ENCODE measurements around the gene SYT7.

The SYT7 gene

DNA sequence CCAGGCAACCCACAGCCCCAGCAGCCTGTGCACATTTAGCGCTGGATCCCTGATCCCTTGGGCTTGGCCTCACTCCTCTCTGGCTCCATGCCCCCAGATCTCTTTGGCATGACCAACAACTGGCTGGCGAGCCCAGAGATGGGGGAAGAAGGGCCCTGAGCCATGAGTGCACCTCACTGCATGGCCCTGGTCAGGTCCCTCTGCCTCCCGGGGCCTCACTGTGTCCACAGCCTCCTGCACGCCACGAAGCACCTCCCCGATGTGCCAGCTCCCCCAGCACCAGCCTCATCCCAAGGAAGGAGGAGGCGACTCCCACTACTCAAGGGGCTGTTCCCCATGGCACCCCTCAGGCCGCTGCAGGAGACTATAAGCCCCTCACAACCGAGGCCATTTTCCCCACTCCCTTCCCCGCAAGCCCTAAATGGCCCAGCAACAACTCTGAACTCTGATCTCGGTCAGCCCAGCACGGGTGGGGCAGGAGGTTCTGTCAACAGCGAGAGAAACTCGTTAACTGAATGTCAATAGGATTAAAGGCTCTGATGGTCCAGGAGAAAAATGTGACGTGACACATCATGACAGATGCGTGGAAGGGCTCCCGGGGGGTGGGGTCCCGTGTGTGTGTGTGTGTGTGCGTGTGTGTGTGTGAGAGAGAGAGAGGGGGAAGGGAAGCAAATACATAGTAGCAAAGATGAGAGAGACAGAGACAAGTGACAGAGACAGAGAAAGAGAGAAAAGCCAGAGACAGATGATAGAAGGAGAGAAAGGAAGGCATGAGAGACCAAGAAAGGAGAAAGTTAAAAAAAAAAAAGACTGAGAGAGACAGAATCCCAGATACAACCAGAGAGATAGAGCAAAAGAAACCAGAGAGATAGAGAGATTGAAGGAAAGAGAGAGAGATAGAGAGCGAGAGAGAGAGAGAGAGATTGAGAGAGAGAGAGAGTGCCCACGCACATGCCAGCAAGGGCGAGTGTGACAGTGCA, 28.4 kb upstream of the SYT7 start:
- DNase-seq, result no peak

GRCh38 chr11:61607920-61608599, 27.2 kb upstream of the SYT7 start:
- no peak for DNase-seq

DNA sequence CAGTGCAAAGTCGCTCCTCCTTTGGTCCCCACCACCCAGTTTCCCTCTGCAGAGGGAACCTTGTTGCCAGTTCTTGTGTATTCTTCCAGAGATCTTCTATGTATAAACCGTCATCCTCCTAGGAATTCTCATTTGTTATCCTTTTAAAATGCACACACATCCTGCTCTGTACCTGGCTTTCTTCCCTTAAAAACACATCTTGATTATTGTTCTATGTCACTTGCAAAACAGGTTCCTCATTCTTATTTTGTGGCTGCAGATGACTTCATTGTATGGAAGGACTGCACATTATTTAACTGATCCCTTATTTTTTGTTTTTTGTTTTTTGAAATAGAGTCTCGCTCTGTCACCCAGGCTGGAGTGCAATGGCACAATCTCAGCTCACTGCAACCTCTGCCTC, 26.6 kb upstream of the SYT7 start:
- no peak for DNase-seq

DNA sequence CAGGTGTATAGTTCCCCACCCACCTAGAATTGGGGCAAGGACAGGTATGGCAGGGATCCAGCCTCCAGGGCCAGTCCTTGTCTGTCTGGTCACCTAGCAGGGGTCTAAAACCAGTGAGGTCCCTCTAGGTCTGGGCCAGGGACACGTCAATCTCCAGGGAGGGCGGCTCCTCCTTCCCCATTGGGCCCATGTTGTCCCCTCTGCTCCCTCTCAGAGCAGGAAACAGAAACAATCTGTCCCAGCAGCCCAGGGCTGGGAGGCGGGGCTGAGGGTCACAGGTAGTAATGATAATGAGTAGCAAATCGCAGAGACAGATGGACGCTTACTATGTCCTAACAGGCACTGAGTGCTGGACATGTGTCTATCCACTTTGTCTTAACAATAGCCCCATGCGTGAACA, 22.8 kb upstream of the SYT7 start:
- no peak for DNase-seq

DNA sequence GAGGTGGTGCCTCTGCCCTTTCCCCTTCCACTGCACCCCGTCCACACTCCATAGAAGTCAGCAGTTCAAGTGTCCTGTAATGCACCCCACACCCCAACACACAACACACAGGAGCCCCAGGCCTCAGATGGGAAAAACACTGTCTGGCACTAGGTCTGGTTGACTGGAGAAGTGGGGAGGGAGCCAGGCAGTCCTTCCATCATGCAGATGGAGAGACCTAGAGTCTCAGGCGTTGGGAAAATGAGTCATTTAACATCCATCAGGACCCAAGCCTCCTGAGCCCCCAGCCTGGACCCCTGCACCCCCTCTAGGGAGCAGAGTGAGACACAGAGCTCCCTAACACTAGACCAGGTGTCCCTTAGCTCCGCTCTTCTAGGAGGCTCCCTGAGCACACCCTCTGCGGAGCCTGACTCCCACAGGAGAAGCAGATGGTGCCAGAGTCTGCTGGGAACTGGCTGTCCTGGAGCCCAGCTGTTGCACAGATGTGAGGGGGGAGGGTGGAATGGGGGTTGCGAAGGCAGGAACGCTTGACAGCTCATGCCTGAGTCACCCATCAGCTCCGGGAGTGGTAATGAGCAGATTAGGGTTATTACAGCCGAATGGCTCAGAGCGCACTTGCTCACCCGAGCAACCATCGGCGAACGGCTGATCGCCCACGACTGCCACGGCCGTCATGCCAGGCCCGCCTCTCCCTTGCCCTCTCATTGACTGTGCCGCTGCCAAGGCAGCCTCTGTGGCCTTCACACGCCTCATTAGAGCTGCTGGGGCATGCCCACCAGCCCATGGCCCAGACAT, 22.1 kb upstream of the SYT7 start:
- DNase-seq, result no peak

DNA sequence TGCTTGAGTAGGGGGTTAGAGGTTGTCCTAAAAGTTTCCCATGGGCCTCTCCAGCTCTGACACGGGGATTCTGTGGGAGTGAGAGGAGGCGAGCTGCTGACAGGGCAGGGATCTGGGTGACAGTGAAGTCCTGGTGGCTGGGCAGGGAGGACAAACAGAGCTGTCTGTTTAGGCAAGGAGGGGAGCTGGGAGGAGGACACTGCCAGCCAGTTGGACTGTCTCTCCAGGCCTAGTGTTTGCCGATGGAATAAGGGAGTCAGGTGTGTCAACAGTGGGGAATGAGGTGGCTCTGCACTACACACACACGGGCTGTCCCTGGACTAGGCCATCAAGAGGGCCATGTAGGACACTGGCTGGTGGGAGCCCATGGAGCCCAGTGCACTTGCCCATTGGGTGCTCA, 20.6 kb upstream of the SYT7 start:
- no peak for DNase-seq

DNA sequence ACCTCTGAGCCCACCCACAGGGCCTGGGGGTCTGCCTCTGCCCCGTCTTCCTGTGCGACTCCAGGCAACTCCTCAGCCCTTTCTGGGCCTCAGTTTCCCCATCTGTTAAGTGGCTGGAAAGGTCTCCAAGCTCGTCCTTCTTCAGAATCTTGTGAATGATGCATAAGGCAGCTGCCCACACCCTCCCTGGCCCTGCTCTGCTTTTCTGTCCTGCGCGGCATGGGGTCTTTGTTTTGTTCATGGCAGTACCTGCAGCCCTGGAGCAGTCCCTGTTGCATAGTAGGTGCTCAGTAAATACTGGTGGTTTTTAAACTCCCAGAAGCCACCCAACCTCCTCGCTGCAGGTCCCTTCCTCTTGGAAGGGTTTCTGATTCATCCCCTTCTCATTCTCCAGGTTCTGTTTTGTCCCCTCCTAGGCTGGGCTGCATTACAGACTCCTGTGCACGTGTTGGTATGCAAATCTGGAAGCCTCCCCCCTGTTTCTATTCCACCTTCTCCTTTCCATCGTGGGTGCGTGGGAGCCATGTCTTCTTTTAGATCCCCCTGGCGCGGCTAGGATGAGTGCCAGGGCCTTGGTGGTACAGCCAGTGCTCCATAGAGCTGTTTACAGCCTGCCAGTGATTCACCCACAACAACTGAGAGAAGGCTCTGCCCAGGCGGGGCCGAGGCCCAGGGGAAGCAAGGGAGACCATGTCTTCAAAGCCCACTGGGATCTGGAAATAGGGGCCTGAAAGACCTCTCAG, 19.3 kb upstream of the SYT7 start:
- DNase-seq, result no peak

GRCh38 chr11:61598886-61599868, 18.3 kb upstream of the SYT7 start:
- no peak for DNase-seq

DNA sequence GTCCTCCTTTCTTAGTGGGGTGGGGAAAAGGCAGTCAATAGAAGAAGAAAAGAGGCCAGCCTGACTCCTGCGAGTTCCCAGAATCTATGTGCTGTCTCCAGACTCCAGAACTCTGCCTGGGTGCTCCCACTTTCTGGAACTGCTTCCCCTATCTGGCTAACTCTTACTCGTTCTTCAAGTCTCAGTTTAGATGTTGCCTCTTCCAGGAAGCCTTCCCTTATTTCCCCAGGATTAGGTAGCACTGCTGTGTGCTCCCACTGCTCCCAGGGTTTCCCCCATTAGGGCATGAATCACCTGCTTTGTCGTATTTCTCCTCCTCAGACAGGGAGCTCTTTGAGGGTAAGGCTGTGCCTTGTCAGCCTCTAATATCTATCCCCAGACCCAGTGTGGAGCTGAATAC, 17.5 kb upstream of the SYT7 start:
- no peak for DNase-seq

GRCh38 chr11:61596990-61597389, 16.1 kb upstream of the SYT7 start:
- DNase-seq, result no peak

DNA sequence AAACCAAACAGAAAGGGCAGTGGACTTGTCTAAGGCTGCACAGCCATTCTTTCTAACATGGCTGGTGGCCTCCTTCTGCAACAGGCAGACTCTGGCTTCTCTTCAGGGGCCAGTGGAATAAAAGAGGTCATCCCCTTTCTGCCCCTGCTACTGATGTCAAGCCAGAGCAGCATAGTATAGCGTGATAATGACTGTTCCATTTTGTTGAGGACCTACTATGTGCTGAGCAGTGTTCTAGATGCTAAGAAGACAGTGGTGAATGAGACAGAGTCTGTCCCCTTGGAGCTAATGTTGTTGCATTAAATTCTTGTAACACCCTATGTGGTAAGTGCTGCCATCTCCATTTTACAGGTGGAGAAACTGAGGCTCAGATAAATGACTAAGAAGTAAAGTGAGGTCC, 15.7 kb upstream of the SYT7 start:
- no peak for DNase-seq

GRCh38 chr11:61594907-61595257, 14.0 kb upstream of the SYT7 start:
- DNase-seq, result no peak

- DNase-seq, result no peak
Measured at GRCh38 chr11:61593151-61593550, 12.3 kb upstream of the SYT7 start.

DNA sequence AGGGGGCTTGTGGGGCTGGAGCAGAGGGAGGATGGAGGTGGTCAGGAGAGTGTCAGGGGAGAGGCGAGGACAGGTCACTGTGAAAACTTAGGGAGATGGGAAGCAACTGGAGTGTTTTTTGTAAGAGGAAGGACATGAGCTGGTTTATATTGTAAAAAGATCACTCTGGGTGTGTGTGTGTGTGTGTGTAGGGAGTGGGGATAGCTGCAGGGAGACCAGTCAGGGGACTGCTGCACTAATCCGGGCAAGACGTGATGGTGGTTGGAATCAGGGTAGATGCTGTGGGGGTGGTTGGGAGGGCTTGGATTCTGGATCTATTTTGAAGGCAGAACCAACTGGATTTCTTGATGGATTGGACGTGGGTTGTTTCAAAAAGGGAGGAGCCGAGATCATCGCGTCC, 11.3 kb upstream of the SYT7 start:
- DNase-seq, result no peak

DNA sequence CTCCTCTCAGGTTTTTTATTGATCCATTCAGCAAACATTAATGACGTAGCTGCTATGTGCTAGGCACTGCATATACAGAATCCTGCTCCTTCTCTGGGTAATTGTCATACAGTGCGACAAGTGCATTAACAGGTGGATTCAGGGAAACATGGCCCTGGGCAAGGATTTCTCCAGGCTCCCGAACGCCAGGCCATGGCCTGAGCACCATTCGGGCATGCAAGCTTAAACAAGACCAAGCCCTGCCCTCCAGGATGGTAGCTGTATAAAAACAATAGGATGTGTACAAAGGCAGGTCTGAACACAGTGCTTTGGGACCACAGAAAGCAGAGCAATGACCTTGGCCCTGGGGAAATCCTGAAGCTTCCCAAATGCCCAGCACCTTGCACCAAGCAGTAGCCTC, 9.1 kb upstream of the SYT7 start:
- DNase-seq, result no peak

DNA sequence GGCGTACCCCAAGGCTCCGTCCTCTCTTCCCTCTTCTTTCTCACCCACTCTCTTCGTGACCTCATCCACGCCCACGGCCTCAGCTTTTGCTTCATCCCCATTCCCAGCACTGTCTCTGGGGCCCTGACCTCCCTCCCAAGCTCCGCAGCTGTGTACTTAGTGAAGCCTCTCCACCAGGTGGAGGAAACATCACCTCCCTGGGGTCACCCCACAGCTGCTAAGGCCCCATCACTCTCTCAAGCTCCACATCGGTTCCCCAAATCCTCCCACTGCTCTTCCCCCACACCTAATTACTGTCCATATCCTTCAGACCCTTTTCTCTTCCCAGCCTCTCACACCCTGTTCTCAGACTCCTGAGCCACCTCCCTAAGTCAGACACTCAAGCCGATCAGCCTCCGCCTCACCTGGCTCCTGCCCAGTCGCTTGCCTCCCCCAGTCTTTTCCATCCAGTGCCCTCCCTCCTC, 7.9 kb upstream of the SYT7 start:
- DNase-seq, result no peak

DNA sequence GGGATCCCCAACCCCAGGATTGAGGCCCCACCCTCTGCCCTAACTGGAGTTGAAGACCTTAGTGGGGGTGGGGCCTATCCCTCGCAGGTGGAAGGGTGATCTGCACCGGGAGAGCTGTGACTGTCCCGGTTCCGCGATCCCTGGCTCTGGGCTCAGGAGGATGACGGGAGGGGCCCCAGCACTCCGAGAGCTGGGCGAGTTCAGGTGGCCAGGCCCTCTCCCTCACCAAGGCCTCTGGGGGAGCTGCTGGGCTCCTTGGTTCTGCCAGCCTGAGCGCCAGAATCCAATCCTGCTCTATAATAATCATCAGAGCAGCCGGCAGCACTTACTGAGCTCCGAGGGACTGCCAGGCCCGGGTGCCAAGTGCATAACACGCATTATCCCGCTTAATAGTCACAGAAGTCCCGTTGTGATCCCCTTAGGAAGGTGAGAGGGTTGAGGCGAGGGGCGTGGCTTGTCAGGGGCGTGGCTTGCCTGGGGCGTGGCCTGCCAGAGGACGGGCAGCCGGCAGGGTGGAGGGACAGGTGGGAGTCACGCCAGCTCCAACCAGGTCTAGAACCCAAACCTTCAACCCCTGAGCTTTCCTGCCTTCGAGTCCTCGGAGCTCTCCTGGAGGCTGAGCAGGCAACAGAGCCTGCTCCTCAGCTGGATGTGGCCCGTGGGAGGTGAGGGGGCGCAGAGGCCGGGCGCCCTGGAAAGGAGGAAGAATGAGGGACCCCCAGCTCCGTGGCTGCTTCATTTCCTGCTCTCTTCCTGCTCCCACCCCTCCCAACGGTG, 7.3 kb upstream of the SYT7 start:
- peak; percentile 59 for DNase-seq

- DNase-seq, result peak; percentile 52
Measured at GRCh38 chr11:61587541-61587941, 6.7 kb upstream of the SYT7 start.

DNA sequence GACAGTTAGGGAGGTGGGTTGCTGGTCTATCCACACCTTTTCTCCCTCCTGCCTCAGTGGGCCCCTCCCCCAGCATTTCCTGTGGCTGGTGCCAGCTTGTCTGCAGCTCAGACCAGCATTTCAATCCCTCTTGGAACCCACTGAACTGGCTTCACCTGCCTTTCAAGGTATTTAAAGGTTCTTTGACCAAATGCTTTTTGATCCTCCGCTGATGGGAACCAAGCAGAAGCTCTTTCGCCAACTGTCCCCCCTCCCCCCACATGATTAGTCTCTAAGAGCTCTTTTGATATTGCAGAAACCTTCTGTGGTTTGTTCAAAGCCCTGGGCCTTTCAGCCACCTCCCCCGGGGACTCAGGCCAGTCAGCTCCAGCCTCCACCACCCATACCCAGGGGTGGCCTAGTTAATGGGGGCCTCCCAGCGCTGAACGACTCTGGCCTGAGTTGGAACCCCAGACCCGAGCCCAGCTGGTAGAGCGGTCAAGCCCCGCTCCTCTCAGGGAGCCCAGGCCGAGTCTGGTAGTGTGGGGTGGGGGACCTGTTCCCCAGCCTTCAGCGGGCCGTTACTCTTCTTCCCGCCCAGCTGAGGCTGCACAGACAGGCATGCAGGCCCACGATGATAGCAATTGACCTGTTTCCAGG, 6.0 kb upstream of the SYT7 start:
- DNase-seq, result no peak

GRCh38 chr11:61585115-61585514, 4.2 kb upstream of the SYT7 start:
- DNase-seq, result no peak
